Thyroid gland (tissue), 4 donors: Measurements from ENCODE around the gene LRRN3.

Experiments
- POLR2A ChIP-seq, 2 donors: fragments of 450-650 bp; IDR thresholded peaks; one replicate each; pipeline ENCODE4 v1.6.1; 2017; ENCODE audit warnings: antibody characterized with exemption in 2 of 2, mild to moderate bottlenecking in 2 of 2, moderate library complexity in 1 of 2
- TF ChIP-seq, protein P1 (sequence below), 6 experiments: fragments of 200-600 bp in 3 of 6; fragments of 450-650 bp in 3 of 6; sonication (generic) in 3 of 6; IDR thresholded peaks; one replicate each; pipeline ENCODE4 v1.5.1; 2016 to 2019; ENCODE audit warnings: antibody characterized with exemption in 6 of 6, mild to moderate bottlenecking in 2 of 6, inconsistent platforms in 1 of 6, moderate library complexity in 1 of 6

DNA sequence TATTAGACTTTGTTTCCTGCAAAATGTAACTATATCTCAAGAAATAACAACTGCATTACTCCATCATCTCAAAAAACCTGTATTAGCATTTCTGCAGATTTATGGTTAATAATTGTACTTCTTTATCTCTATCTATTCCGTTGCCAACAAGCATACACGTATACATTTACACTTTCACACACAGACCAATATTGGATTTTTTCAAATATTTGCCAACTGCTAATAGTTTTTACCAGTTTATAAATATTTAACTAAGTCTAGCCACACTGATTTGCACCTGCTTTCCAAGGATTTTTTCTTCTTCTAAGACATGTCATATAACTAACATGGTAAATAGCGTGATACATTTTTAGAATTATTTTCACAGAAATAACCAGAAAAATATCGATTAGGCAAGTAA is 12.2 kb downstream of the LRRN3 start:
- no peak for TF ChIP-seq POLR2A (IDR thresholded peaks at IDR 0.05)
- TF ChIP-seq, protein P1, sequence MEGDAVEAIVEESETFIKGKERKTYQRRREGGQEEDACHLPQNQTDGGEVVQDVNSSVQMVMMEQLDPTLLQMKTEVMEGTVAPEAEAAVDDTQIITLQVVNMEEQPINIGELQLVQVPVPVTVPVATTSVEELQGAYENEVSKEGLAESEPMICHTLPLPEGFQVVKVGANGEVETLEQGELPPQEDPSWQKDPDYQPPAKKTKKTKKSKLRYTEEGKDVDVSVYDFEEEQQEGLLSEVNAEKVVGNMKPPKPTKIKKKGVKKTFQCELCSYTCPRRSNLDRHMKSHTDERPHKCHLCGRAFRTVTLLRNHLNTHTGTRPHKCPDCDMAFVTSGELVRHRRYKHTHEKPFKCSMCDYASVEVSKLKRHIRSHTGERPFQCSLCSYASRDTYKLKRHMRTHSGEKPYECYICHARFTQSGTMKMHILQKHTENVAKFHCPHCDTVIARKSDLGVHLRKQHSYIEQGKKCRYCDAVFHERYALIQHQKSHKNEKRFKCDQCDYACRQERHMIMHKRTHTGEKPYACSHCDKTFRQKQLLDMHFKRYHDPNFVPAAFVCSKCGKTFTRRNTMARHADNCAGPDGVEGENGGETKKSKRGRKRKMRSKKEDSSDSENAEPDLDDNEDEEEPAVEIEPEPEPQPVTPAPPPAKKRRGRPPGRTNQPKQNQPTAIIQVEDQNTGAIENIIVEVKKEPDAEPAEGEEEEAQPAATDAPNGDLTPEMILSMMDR (IDR thresholded peaks at IDR 0.05): no peak
